ENCODE data around the gene GRID1. TPM values are rescaled to one million over a fixed set of nuclear protein-coding genes. Genes with fewer than 3 reads are reported as not detected.

The GRID1 gene
- total and polyA plus RNA-seq, 9 of the 15 experiments (the other 6 are each of a cell fraction or from before 2014, with no cell fraction given), result 0.01 to 7.2 (median 1.2) TPM

DNA sequence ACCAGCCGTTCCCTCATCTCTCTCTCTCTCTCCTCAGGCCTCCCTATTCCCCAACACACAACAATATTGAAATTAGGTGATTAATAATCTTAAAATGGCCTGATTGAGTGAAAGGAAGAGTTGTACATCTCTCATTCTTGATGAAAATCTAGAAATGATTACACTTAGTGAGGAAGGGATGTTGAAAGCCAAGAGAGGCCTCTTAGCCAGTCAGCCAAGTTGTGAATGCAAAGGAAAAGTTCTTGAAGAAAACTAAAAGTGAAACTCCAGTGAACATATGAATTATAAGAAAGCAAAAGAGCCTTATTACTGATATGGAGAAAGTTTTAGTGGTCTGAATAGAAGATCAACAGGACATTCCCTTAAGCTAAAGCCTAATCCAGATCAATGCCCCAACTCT lies 695.1 kb downstream of the GRID1 start:
- no peak overlapping the region for H2AFZ ChIP-seq (ENCODE audit: low read depth, low read length)
- ChIA-PET CTCF (ENCODE audit: low intra/inter-chr PET ratio) (no interaction called here), POLR2A (no interaction called here)
- intact Hi-C loops (cut with micrococcal nuclease), result no loop called here
- H3K27ac ChIP-seq (ENCODE audit: extremely low read depth, low read depth, low read length), result no peak overlapping the region
- in situ Hi-C loops (cut with MboI), result no loop called here
- FAIRE-seq, result no peak
- BruUV-seq (replicated peaks), result no TSS peak
- ATAC-seq, result no peak
- H3K27me3 ChIP-seq (ENCODE audit: control insufficient read depth in 2 of 2, insufficient read depth in 2 of 2, low read length in 2 of 2), result no peaks in the 10 kb centered on the region
- TF ChIP-seq, protein P1, sequence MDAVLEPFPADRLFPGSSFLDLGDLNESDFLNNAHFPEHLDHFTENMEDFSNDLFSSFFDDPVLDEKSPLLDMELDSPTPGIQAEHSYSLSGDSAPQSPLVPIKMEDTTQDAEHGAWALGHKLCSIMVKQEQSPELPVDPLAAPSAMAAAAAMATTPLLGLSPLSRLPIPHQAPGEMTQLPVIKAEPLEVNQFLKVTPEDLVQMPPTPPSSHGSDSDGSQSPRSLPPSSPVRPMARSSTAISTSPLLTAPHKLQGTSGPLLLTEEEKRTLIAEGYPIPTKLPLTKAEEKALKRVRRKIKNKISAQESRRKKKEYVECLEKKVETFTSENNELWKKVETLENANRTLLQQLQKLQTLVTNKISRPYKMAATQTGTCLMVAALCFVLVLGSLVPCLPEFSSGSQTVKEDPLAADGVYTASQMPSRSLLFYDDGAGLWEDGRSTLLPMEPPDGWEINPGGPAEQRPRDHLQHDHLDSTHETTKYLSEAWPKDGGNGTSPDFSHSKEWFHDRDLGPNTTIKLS (IDR thresholded peaks at IDR 0.05; ENCODE audit: borderline replicate concordance, low read depth), result no peak
- no peak for TF ChIP-seq POLR2G (IDR thresholded peaks at IDR 0.05; ENCODE audit: low read depth, low read length)
- no peak for TF ChIP-seq TCF3 (CRISPR knock-in tag; IDR thresholded peaks at IDR 0.05)
- TF ChIP-seq, protein P2, sequence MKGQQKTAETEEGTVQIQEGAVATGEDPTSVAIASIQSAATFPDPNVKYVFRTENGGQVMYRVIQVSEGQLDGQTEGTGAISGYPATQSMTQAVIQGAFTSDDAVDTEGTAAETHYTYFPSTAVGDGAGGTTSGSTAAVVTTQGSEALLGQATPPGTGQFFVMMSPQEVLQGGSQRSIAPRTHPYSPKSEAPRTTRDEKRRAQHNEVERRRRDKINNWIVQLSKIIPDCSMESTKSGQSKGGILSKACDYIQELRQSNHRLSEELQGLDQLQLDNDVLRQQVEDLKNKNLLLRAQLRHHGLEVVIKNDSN (CRISPR knock-in tag; IDR thresholded peaks at IDR 0.05), result no peak
- TF ChIP-seq SMARCC2 (IDR thresholded peaks at IDR 0.05; ENCODE audit: low read depth), result no peak
- no peaks in the 10 kb centered on the region for H3K36me3 ChIP-seq (ENCODE audit: control insufficient read depth, insufficient read depth, low read length)
- H3K4me3 ChIP-seq, result no peak overlapping the region
- H3K9ac ChIP-seq (ENCODE audit: insufficient read depth in 1 of 2, low read depth in 2 of 2, low read length in 2 of 2), result no peak overlapping the region
- peaks cover 0 to 2% of the 10 kb centered on the region in 2 experiments; a peak in 1 of 5 replicates for H3K4me1 ChIP-seq (replicated peaks in 1 of 2; ENCODE audit: control insufficient read depth in 2 of 2, insufficient read depth in 2 of 2, low read length in 2 of 2)
- no peaks in the 10 kb centered on the region for H3K9me3 ChIP-seq (replicated peaks; ENCODE audit: control insufficient read depth, insufficient read depth, low read depth, low read length)
- 11% methylated on average over 1 of the region's 1 CpG for WGBS (ENCODE audit: insufficient coverage, low coverage, missing lambda C conversion rate)
- H4K20me1 ChIP-seq (replicated peaks; ENCODE audit: control insufficient read depth, insufficient read depth, low read length), result no peaks in the 10 kb centered on the region
- no peaks in the 10 kb centered on the region for H3K9me1 ChIP-seq (ENCODE audit: control insufficient read depth, insufficient read depth, low read length)
- no peak overlapping the region for H3K4me2 ChIP-seq (ENCODE audit: insufficient read depth, low read length)
- no peaks in the 10 kb centered on the region for H3K79me2 ChIP-seq (ENCODE audit: control insufficient read depth, insufficient read depth, low read length)
- DNase-seq (ENCODE audit: extremely low read depth in 1 of 4, low spot score in 3 of 4), result no peak
